ENCODE results near the gene ABLIM2.

GRCh38 chr4:8115916-8116315, 42.7 kb downstream of the ABLIM2 start:
- TF ChIP-seq, protein P1, sequence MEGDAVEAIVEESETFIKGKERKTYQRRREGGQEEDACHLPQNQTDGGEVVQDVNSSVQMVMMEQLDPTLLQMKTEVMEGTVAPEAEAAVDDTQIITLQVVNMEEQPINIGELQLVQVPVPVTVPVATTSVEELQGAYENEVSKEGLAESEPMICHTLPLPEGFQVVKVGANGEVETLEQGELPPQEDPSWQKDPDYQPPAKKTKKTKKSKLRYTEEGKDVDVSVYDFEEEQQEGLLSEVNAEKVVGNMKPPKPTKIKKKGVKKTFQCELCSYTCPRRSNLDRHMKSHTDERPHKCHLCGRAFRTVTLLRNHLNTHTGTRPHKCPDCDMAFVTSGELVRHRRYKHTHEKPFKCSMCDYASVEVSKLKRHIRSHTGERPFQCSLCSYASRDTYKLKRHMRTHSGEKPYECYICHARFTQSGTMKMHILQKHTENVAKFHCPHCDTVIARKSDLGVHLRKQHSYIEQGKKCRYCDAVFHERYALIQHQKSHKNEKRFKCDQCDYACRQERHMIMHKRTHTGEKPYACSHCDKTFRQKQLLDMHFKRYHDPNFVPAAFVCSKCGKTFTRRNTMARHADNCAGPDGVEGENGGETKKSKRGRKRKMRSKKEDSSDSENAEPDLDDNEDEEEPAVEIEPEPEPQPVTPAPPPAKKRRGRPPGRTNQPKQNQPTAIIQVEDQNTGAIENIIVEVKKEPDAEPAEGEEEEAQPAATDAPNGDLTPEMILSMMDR (IDR thresholded peaks at IDR 0.05; ENCODE audit: insufficient read depth, low read length), result no peak
- TF ChIP-seq POLR2AphosphoS5 (IDR thresholded peaks at IDR 0.05; ENCODE audit: low read depth) (no peak), REST (IDR thresholded peaks at IDR 0.05; ENCODE audit: insufficient replicate concordance, low read depth) (no peak), SPI1 (IDR thresholded peaks at IDR 0.05; ENCODE audit: borderline replicate concordance, low read depth) (no peak), GABPA (IDR thresholded peaks at IDR 0.05; ENCODE audit: low read depth) (no peak)
